NCI-H82 treated with DMSO at 0.1 percent for 48 hours (cell line): ENCODE measurements around the gene TMEM50A.
"Not testable (repeated sequence)": the region's sequence is repeated elsewhere in the genome, so short reads cannot be mapped to it uniquely, and the experiment has no call there.

ENCODE experiments used
- DNase-seq: peaks from one replicate; lab custom pipeline; 2025; ENCODE audit not compliant: unreplicated experiment; lab: John Stamatoyannopoulos, UW

The TMEM50A gene

DNA sequence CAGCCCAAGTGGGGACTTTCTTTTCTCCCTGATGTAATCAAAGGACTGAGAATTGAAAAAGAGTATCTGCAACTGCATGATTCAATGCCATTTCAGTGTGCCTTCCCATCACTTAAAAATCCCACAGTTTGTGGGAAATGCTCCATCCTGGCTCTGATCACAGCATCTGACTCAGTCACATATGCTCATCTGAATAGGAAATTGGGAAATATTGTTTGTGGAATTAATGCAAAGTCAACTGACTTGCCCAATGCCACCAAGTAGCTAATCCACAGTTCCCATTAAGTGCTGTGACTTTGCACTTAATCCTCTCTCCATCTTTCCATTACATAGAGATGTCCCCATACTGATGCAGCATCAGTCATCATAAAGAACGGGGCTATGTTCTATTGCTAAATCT lies 45.0 kb downstream of the TMEM50A start:
- DNase-seq, result not testable (repeated sequence)

DNA sequence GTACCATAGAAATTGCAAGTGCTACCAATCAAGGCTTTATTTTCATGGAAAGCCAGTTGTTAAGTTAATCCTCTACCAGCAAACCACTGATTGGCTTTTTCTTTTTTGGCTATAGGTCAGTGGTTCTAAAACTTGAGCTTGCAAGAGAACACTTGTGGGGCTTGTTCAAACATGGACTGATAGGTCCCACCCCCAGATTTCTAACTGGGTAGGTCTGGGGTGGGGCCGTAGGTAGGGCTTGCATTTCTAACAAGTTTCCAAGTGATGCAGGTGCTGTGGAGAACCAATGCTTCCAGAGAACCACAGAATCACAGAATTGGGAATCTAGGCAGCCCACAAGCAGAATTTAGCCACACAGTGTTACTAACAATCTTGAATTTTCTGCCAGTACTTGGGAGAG lies 45.7 kb downstream of the TMEM50A start:
- not testable (repeated sequence) for DNase-seq

DNA sequence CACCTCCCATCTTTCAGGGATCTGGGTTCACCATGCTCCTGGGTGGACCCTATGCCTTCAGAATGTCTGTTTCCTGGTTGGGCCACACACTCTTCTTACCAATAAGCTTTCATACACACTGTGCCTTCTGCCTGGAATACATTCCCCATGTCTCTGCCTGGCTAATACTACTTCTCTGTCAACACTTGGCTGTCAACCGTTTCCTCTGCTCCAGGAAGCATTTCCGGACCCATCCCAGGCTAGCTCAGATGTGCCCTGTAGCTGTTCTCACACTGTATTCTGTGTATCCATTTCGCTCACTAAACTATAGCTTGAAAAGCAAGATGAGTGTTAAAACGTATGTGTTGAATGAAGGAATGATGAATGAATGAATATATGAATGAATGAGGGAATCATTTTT lies 49.0 kb downstream of the TMEM50A start:
- not testable (repeated sequence) for DNase-seq

DNA sequence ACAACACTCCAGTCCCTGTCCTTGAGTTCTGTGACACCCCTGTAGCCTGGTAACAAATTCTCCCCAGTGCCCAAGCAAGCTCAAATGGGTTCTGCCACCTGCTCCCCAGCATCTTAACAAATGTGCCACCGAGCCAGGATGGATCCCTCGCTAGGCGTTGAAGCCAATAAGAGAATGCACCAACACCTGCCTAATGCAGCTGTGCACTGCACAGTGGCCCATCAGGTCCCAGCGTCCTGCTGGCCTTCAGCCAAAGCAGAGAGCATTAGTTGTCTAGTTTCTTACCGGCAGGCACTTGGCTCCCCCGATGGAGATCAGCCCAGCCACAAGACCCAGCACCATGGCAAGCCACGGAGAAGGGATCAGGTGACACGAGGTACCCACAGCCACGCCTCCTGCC lies 50.6 kb downstream of the TMEM50A start:
- DNase-seq, result not testable (repeated sequence)

DNA sequence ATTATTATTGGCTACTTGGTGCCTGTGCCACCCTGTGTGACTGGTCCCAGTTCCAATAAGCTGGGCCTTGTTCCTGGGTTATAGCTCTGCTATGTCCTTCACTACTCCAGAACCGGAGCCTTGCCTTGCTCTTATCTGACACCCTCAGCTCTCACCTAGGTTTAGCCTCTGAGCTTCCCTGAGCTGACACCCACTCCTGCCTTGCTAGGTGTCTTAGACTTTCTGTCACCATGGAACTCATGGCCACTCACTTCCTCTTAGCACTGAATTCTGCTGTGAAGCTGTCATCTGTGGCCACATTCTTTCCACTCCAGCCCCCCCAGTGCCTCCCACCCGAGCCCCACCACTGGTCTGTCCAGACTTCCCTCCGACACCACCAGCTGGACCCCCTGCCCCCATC lies 51.6 kb downstream of the TMEM50A start:
- not testable (repeated sequence) for DNase-seq

DNA sequence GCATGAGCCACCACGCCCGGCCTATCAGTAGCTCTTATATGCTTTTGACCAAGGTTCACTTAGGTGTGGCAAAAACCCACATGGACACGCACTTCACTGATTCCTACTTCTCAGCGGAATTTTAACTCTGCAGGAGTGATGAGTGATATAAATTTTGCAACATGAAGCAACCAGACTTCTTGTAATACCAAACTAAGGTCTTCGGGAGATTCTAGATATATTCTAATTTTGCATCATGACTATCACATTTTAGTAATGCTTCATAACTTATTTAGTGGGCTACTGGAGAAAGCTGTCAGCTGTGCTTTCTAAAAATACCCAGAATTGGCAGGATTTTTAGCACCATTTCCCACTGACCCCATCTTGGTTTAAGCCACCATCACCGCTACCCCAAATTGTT lies 54.7 kb downstream of the TMEM50A start:
- no peak for DNase-seq

DNA sequence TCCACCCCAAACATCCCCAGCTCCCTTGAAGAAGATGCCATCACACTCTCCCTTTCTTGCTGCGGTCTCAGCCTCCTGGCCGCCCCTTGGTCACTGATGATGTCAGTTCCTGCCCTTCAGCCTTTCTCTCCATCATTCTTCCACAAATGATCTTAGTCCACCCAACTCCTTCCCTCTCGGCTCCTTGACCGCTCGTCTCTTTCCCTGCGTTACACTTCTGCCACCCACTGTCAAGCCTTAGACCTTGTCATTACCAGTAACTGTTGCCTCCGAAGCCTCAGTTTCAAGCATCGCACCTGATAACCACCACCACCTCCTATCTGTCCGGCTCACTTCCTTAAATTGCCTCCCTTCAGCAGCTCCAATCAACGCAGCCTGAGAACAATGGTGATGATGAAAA lies 59.4 kb downstream of the TMEM50A start:
- not testable (repeated sequence) for DNase-seq

DNA sequence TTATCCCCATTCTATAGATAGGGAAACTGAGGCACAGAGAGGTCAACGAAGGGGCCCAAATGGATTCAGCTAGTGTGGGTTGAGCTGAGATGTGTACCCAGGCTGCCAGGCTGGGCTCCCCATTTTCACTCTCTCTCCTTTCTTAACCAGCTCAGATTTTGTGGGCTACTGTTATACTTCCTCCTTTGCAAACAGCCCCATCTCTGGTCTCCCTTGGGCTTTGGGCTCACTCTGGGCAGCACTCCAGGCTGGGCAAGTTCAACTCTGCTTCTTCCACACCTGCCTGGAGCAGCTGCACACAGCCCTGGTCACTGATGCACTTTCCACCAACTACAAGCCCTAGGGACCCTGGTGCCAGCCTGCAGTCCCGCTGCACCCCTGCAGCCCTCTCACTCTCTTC lies 59.9 kb downstream of the TMEM50A start:
- DNase-seq, result not testable (repeated sequence)

DNA sequence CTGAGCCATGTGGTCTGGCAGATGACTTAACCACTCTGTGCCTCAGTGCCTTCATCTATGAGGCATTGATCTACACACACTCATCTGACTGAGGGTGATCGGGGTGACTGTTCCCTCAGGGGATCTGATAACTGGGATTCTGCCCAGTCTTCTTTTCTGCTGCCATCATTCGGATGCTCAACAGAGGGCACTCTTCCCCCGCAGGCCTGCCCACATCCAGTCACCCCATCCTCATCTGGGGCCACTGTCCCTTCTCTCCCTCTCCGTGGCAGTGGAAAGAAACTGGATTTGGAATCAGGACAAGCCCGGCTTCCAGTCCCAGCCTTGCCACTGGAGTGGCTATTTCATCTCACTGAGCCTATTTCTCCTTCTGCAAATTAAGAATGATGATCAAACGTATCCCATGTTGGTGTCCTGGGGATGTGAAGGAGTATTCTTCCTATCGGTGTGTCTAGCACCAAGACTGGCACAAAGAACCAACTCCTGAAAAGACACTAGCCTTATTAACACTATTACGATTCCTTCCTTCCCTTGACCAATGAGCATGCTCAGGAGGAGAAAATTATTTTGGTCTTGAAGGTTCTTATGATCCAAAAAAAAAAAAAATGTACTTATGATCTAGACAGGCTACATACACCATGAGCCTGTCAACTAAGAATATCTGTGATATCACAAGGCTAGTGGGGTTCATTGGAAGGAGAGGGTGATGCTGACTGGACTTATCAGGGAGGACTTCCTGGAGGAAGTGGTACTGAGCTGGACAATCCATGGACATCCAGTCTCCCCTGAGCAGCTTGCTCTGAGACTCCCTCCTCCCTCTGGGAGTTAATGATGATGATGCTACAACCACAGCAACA lies 65.0 kb downstream of the TMEM50A start:
- DNase-seq, result not testable (repeated sequence)

DNA sequence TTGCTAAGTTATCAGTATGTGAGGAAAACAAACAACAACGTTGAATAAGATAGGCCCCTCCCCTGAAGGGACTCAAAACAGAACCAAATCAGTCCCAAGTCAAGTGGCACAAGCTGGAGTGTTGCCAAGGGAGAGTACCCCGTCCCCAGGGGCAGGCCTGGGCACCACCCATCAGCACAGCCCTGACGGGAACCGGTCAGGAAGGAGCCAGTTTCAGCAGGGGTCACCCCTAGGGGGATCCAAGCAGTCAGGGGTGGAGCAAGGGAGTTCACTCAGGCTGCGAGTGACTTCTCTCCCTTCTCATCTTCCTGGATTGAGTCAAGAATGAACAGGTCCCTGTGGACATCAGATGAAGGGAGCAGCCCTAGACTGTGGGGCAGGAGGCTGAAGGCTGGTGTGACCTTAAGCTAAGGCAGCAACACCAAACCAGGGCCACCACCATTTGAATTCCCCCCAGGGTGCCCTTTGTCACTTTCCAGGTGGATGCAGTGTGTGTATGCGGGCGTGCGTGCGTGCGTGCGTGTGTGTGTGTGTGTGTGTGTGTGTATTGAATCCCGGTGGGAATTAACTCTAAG lies 67.7 kb downstream of the TMEM50A start:
- DNase-seq, result not testable (repeated sequence)

DNA sequence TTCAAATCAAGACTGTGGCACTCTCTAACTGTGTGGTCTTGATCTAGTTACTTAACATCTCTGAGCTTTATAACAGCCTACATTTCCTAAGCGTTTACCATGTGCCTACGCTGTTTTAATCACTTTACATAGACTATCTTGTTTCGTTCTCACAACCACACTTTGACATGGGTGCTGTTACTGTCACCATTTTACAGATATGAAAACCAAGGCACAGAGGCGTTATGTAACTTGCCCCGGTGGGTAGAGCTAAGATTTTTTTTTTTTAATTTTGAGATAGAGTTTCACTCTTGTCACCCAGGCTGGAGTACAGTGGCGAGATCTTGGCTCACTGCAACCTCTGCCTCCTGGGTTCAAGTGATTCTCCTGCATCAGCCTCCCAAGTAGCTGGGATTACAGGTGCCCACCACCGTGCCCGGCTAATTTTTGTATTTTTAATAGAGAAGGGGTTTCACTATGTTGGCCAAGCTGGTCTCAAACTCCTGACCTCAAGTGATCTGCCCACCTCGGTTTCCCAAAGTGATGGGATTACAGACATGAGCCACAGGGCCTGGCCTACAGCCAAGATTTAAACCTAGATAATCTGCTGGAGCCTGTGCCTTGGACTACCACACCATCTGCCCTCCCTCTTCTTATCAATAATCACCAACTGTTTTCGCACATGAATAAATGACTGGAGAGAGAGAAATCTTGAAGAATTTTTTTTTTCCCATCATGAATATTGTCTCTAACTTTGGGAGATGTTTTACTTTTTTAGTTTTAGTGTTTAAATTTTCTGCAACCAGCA lies 71.7 kb downstream of the TMEM50A start:
- DNase-seq, result peak; percentile 95
